IPS-18a (cell line): ENCODE results near the gene MFAP2.

Source experiments
- H3K27ac ChIP-seq: one replicate; pipeline ENCODE4 v1.5.1; 2013; ENCODE audit warnings: low read length
- H3K27me3 ChIP-seq: one replicate; pipeline ENCODE4 v1.6.1; 2013; ENCODE audit warnings: mild to moderate bottlenecking, low read length; ENCODE audit not compliant: control insufficient read depth, insufficient read depth
- H3K36me3 ChIP-seq: one replicate; pipeline ENCODE4 v1.6.1; 2013; ENCODE audit warnings: low read depth, low read length; ENCODE audit not compliant: control insufficient read depth
- H3K4me1 ChIP-seq: one replicate; pipeline ENCODE4 v1.6.1; 2013; ENCODE audit warnings: low read depth, low read length; ENCODE audit not compliant: control insufficient read depth
- H3K4me3 ChIP-seq: one replicate; pipeline ENCODE4 v1.5.1; 2013; ENCODE audit warnings: low read length
- H3K9ac ChIP-seq: one replicate; pipeline ENCODE4 v1.6.1; 2013; ENCODE audit warnings: mild to moderate bottlenecking, low read length, moderate library complexity
- H3K9me3 ChIP-seq: one replicate; pipeline ENCODE4 v1.6.1; 2013; ENCODE audit warnings: low read depth, low read length; ENCODE audit not compliant: control insufficient read depth

MFAP2 gene

GRCh38 chr1:16980473-16981268, at the start of gene MFAP2:
Gene MFAP2, minus strand, starts transcription at chr1:16980620. Its CDS starts 2,347 bp downstream, at chr1:16978273.
- Histone ChIP-seq H3K9ac (peak within 1 kb of the TSS; percentile 76), H3K27me3 (peaks cover 5% of the 10 kb centered on the region), H3K36me3 (peaks cover under 1% of the 10 kb centered on the region), H3K4me1 (peaks cover 5% of the 10 kb centered on the region), H3K4me3 (peak within 1 kb of the TSS; percentile 85), H3K9me3 (no peaks in the 10 kb centered on the region), H3K27ac (no peak within 1 kb of the TSS)

- Histone ChIP-seq H3K9ac (no peak overlapping the region), H3K4me3 (no peak overlapping the region), H3K9me3 (no peaks in the 10 kb centered on the region), H3K36me3 (peaks cover 49% of the 10 kb centered on the region), H3K27ac (no peak overlapping the region), H3K4me1 (no peaks in the 10 kb centered on the region), H3K27me3 (no peaks in the 10 kb centered on the region)
Measured at GRCh38 chr1:17030206-17030605, 49.8 kb upstream of the MFAP2 start.

GRCh38 chr1:17028662-17029188, 48.3 kb upstream of the MFAP2 start:
- Histone ChIP-seq H3K4me3 (no peak overlapping the region), H3K9ac (no peak overlapping the region), H3K36me3 (peaks cover 62% of the 10 kb centered on the region), H3K9me3 (no peaks in the 10 kb centered on the region), H3K4me1 (no peaks in the 10 kb centered on the region), H3K27me3 (no peaks in the 10 kb centered on the region), H3K27ac (no peak overlapping the region)

- Histone ChIP-seq H3K4me1 (no peaks in the 10 kb centered on the region), H3K36me3 (peaks cover 65% of the 10 kb centered on the region), H3K4me3 (no peak overlapping the region), H3K9me3 (no peaks in the 10 kb centered on the region), H3K9ac (no peak overlapping the region), H3K27me3 (no peaks in the 10 kb centered on the region), H3K27ac (no peak overlapping the region)
Measured at GRCh38 chr1:17027900-17028299, 47.5 kb upstream of the MFAP2 start.

- Histone ChIP-seq H3K4me1 (no peaks in the 10 kb centered on the region), H3K36me3 (peaks cover 65% of the 10 kb centered on the region), H3K9ac (no peak overlapping the region), H3K9me3 (no peaks in the 10 kb centered on the region), H3K27me3 (no peaks in the 10 kb centered on the region), H3K4me3 (no peak overlapping the region), H3K27ac (no peak overlapping the region)
Measured at GRCh38 chr1:17027403-17027802, 47.0 kb upstream of the MFAP2 start.

- peaks cover 84% of the 10 kb centered on the region for H3K36me3 ChIP-seq
- H3K27me3 ChIP-seq = no peaks in the 10 kb centered on the region
- no peak overlapping the region for H3K27ac ChIP-seq
- no peak overlapping the region for H3K9ac ChIP-seq
- no peaks in the 10 kb centered on the region for H3K9me3 ChIP-seq
- no peak overlapping the region for H3K4me3 ChIP-seq
- H3K4me1 ChIP-seq = no peaks in the 10 kb centered on the region
Measured at GRCh38 chr1:17024721-17025120, 44.3 kb upstream of the MFAP2 start.

GRCh38 chr1:17023573-17023972, 43.2 kb upstream of the MFAP2 start:
- H3K9me3 ChIP-seq = no peaks in the 10 kb centered on the region
- no peak overlapping the region for H3K9ac ChIP-seq
- no peaks in the 10 kb centered on the region for H3K4me1 ChIP-seq
- no peak overlapping the region for H3K27ac ChIP-seq
- peaks cover 90% of the 10 kb centered on the region for H3K36me3 ChIP-seq
- H3K4me3 ChIP-seq = no peak overlapping the region
- no peaks in the 10 kb centered on the region for H3K27me3 ChIP-seq

GRCh38 chr1:17023102-17023501, 42.7 kb upstream of the MFAP2 start:
- no peak overlapping the region for H3K27ac ChIP-seq
- H3K4me3 ChIP-seq = no peak overlapping the region
- no peak overlapping the region for H3K9ac ChIP-seq
- no peaks in the 10 kb centered on the region for H3K4me1 ChIP-seq
- no peaks in the 10 kb centered on the region for H3K9me3 ChIP-seq
- H3K27me3 ChIP-seq = no peaks in the 10 kb centered on the region
- H3K36me3 ChIP-seq = peaks cover 88% of the 10 kb centered on the region

GRCh38 chr1:17021896-17022295, 41.5 kb upstream of the MFAP2 start:
- no peaks in the 10 kb centered on the region for H3K4me1 ChIP-seq
- H3K27me3 ChIP-seq = no peaks in the 10 kb centered on the region
- no peak overlapping the region for H3K4me3 ChIP-seq
- no peak overlapping the region for H3K27ac ChIP-seq
- peaks cover 78% of the 10 kb centered on the region for H3K36me3 ChIP-seq
- no peak overlapping the region for H3K9ac ChIP-seq
- no peaks in the 10 kb centered on the region for H3K9me3 ChIP-seq

GRCh38 chr1:17020502-17020901, 40.1 kb upstream of the MFAP2 start:
- H3K9me3 ChIP-seq = no peaks in the 10 kb centered on the region
- H3K4me1 ChIP-seq = peaks cover 9% of the 10 kb centered on the region
- no peak overlapping the region for H3K27ac ChIP-seq
- H3K9ac ChIP-seq = no peak overlapping the region
- no peaks in the 10 kb centered on the region for H3K27me3 ChIP-seq
- H3K36me3 ChIP-seq = peaks cover 66% of the 10 kb centered on the region
- no peak overlapping the region for H3K4me3 ChIP-seq

GRCh38 chr1:17018849-17019248, 38.4 kb upstream of the MFAP2 start:
- H3K27ac ChIP-seq = no peak overlapping the region
- no peaks in the 10 kb centered on the region for H3K27me3 ChIP-seq
- peaks cover 53% of the 10 kb centered on the region for H3K36me3 ChIP-seq
- H3K9me3 ChIP-seq = no peaks in the 10 kb centered on the region
- H3K4me3 ChIP-seq = no peak overlapping the region
- no peak overlapping the region for H3K9ac ChIP-seq
- peaks cover 19% of the 10 kb centered on the region for H3K4me1 ChIP-seq

- Histone ChIP-seq H3K9ac (no peak overlapping the region), H3K36me3 (peaks cover 41% of the 10 kb centered on the region), H3K4me1 (peaks cover 32% of the 10 kb centered on the region), H3K4me3 (no peak overlapping the region), H3K9me3 (no peaks in the 10 kb centered on the region), H3K27ac (no peak overlapping the region), H3K27me3 (no peaks in the 10 kb centered on the region)
Measured at GRCh38 chr1:17017435-17017834, 37.0 kb upstream of the MFAP2 start.
